ENCODE measurements around the gene ADAMTS2.

- TF ChIP-seq CTCF (IDR thresholded peaks at IDR 0.05), result no peak
- TF ChIP-seq POLR2A (IDR thresholded peaks at IDR 0.05), result no peak
Measured at GRCh38 chr5:179298181-179298993, 46.9 kb downstream of the ADAMTS2 start.
